Spinal cord (tissue), 10 donors: Measurements from ENCODE around the gene RS1. TPM values are rescaled to one million over a fixed set of nuclear protein-coding genes. Genes with fewer than 3 reads are reported as not detected.
A peak's percentile ranks its signal among the peaks of the same experiment; 100 is the strongest.

Experiments used
- DNase-seq, 6 donors: peaks; one replicate each; pipeline versions ENCODE4 v3.0.0 to v3.0.0-alpha.2; 2013 to 2015; ENCODE audit warnings: low spot score in 6 of 6, low read depth in 4 of 6
- H3K27ac ChIP-seq: one replicate; pipeline ENCODE4 v1.5.1; 2013; ENCODE audit warnings: low read depth, low read length, control low read depth
- H3K27me3 ChIP-seq: one replicate; pipeline ENCODE4 v1.6.1; 2013; ENCODE audit warnings: low read length; ENCODE audit not compliant: control insufficient read depth, insufficient read depth
- H3K36me3 ChIP-seq: one replicate; pipeline ENCODE4 v1.6.1; 2013; ENCODE audit warnings: low read length; ENCODE audit not compliant: control insufficient read depth, insufficient read depth
- H3K4me1 ChIP-seq: one replicate; pipeline ENCODE4 v1.6.1; 2013; ENCODE audit warnings: low read length; ENCODE audit not compliant: control insufficient read depth, insufficient read depth
- H3K4me3 ChIP-seq: one replicate; pipeline ENCODE4 v1.5.1; 2013; ENCODE audit warnings: low read depth, low read length, control low read depth
- H3K9me3 ChIP-seq: one replicate; pipeline ENCODE4 v1.6.1; 2013; ENCODE audit warnings: low read length; ENCODE audit not compliant: control insufficient read depth, insufficient read depth
- WGBS: methylation state at CpG from one replicate; pipeline ENCODE4 v1.1.5; 2013; ENCODE audit warnings: missing lambda C conversion rate; ENCODE audit not compliant: insufficient coverage; 5-methylcytosine and 5-hydroxymethylcytosine counted together
- polyA plus RNA-seq, 2 donors: library from polyadenylated mRNA; unstranded; fragments of 120-200 nt; gene quantifications; one replicate each; pipeline ENCODE4 v1.2.1, GENCODE V29; 2013; ENCODE audit not compliant: insufficient read length in 2 of 2
- total RNA-seq, 2 donors: library from RNA; depleted of rRNA in 1 of 2; stranded (reverse); fragments of 120-200 nt in 1 of 2; fragments of >200 nt in 1 of 2; gene quantifications; one replicate each; pipeline versions ENCODE4 v1.2.3 to v1.2.4, GENCODE V29; 2013 to 2014
- donor health status: healthy.

The RS1 gene
- total and polyA plus RNA-seq, 4 donors, result 0.06 to 0.41 (median 0.33) TPM; not detected in 1

DNA sequence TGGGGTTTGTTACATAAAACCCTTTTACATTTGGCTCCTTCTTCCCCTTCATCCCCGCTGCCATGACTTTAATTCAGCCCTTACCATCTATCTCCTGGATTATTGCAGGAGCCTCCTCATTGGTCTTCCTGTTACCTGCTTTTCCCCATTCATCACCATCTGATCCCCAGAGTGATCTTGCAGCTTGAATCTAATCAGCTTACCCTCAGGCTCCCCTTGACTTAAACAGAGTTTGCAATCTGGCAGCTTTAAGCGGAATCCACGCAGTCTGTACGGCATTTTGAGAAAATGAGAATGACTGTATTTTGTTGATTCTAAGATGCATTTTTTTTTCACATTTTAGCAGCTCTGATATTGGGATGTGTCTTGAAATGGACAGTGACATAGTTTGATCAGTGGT lies 20.6 kb upstream of the RS1 start:
- H3K4me1 ChIP-seq, result no peaks in the 10 kb centered on the region
- no peaks in the 10 kb centered on the region for H3K36me3 ChIP-seq
- no peaks in the 10 kb centered on the region for H3K9me3 ChIP-seq
- WGBS, result 67% methylated on average over 1 of the region's 4 CpGs
- DNase-seq, result peak in 1 of 6 donors; percentile 37
- H3K27ac ChIP-seq, result no peak overlapping the region
- H3K4me3 ChIP-seq, result no peak overlapping the region
- no peaks in the 10 kb centered on the region for H3K27me3 ChIP-seq

DNA sequence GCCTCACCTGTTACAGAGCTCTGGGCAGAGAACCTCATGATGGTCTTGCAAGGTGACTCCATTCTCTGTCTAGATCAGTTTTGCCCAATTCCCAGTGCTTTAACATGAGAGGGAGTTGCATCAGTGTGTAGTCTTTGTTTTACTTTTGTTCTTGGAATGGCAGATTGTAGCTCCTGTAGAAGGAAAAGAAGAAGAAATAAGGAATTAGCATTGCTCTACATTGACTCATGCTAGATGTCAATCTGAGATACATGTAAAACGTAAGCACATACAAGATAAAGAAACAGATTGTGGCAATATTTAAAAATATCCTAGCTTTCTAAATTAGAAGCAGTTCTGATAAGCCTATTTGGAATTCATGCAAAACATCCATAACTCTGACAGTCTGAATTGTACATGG lies 19.5 kb upstream of the RS1 start:
- Histone ChIP-seq H3K4me1 (no peaks in the 10 kb centered on the region), H3K36me3 (no peaks in the 10 kb centered on the region), H3K4me3 (no peak overlapping the region), H3K27ac (no peak overlapping the region), H3K9me3 (no peaks in the 10 kb centered on the region), H3K27me3 (no peaks in the 10 kb centered on the region)
- WGBS, result no CpG with 5 or more reads among the region's 1 CpG
- DNase-seq, result no peak

DNA sequence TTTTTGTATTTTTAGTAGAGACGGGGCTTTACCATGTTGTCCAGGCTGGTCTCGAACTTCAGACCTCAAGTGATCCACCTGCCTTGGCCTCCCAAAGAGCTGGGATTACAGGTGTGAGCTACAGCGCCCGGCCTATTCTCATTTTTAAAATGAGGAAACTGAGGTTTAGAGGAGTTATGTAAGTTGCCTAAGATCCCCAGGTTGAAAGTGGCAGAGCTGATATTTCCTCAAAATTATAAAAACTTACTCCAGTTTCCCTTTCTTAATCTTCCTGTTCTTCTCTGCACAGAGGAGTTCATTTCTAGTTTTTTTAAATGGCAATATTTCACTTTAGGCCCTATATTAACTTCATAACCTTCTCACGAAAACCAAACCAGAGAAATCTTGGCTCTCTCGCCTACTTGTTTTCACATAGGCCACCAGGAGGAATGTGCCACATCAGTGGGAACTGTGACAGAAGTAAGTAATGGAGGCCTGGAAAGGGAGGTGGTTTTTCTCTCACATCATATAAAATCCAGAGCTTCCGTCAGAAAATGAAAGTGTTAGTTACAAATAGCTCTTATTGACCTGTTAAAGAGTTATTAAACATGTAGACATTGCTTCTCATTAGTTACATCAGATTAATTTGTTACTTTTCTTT lies 16.1 kb upstream of the RS1 start:
- 100% methylated on average over 1 of the region's 7 CpGs for WGBS
- no peaks in the 10 kb centered on the region for H3K27me3 ChIP-seq

DNA sequence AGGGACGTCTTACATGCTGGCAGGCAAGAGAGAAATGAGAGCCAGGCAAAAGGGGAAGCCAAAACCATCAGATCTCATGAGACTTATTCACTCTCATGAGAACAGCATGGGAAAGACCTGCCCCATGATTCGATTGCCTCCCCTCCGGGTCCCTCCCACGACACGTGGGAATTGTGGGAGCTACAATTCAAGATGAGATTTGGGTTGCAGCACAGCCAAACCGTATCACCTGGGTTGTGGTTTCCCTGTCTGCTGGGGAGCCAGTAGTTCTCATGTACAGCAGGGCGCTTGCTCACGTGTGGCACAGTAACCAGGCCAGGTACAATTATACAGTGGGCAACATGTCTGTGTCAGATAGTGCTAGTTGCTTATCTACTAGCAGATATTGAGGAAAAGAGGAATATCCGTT lies 11.1 kb upstream of the RS1 start:
- no peaks in the 10 kb centered on the region for H3K9me3 ChIP-seq
- whole genome bisulfite sequencing, result 81% methylated on average over 8 of the region's 9 CpGs
- DNase-seq, result no peak
- no peaks in the 10 kb centered on the region for H3K27me3 ChIP-seq
- no peak overlapping the region for H3K27ac ChIP-seq
- H3K4me3 ChIP-seq, result no peak overlapping the region
- no peaks in the 10 kb centered on the region for H3K4me1 ChIP-seq
- no peaks in the 10 kb centered on the region for H3K36me3 ChIP-seq

More for the DNA sequence above, 16.1 kb upstream of the RS1 start:
- Histone ChIP-seq H3K36me3 (no peaks in the 10 kb centered on the region), H3K4me1 (no peaks in the 10 kb centered on the region), H3K4me3 (no peak overlapping the region), H3K27ac (no peak overlapping the region), H3K9me3 (no peaks in the 10 kb centered on the region)
- no peak for DNase-seq

DNA sequence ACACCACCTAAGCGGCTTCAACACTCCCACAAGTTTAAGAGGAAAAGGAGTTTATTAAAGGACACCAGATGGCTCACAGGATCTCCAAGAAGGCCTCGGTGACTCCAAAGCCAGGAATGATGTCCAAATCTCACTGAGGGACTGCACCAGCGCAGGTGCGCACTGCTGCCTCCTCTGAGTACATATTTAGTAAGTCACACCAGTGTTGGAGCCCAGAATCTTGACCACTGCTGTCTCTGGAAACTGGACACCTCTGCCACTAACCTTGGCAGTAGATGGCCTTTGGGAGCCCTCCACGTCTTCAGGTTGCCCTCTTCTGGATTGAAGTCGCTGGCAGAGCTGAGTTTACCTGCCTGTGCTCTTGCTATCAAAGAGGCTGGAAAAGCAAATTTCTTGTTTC lies 10.1 kb upstream of the RS1 start:
- DNase-seq, result no peak
- H3K4me1 ChIP-seq, result no peaks in the 10 kb centered on the region
- no peak overlapping the region for H3K4me3 ChIP-seq
- no peaks in the 10 kb centered on the region for H3K36me3 ChIP-seq
- no peak overlapping the region for H3K27ac ChIP-seq
- no peaks in the 10 kb centered on the region for H3K27me3 ChIP-seq
- 87% methylated on average over 6 of the region's 6 CpGs for WGBS
- no peaks in the 10 kb centered on the region for H3K9me3 ChIP-seq

DNA sequence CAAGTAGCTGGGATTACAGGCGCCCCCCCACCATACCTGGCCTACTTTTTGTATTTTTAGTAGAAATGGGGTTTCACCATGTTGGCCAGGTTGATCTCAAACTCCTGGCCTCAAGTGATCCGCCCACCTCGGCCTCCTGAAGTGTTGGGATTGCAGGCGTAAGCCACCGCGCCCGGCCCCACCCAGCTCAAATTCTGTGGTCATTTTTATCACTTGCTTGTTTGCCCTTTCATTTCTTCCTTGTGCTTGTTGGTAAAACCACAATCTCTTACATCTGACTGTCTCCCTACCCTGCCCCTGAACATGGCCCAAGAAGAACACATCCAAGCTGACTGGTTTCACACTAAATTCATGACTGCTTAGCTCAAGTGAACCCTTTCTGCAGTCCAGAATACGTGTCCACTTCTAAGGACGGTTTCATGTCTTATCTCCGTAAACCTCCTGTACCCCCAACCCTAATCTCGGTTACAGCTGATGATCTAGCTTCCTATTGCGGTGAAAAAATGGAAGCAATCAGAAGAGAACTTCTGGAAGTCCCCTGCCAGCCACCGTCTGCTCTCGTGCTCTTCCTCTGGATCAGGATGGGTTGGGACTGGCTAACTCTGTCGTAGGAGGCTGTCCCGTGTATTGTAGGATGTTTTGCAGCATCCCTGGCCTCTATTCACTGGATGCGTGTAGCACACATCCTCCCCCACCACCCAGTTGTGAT lies 5.4 kb upstream of the RS1 start:
- no peaks in the 10 kb centered on the region for H3K27me3 ChIP-seq
- WGBS, result 77% methylated on average over 14 of the region's 17 CpGs

DNA sequence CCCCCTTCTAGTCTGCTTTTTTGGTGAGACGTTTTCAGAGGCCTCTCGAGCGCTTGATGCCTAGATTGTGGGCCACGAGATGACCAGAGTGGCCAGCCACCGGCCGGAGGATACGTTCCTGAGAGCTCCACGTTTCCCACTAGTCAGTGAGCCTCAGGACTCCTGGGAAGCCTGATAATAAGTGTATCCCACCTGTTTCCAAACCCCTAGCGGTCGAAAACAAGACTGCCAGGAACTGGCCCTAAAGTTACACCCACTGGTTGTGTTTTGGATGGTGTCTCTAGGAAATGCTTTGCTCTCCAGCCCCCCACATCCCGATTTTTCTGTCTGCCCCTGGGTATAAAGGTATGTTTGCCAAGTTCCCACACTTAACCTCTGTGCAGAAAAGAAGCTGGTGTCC lies 4.6 kb upstream of the RS1 start:
- no peak overlapping the region for H3K4me3 ChIP-seq
- no peaks in the 10 kb centered on the region for H3K36me3 ChIP-seq
- H3K4me1 ChIP-seq, result peaks cover 4% of the 10 kb centered on the region
- 59% methylated on average over 8 of the region's 11 CpGs for WGBS
- H3K27me3 ChIP-seq, result no peaks in the 10 kb centered on the region
- no peaks in the 10 kb centered on the region for H3K9me3 ChIP-seq
- DNase-seq, result no peak
- no peak overlapping the region for H3K27ac ChIP-seq

More for the DNA sequence above, 5.4 kb upstream of the RS1 start:
- H3K4me1 ChIP-seq, result peaks cover 4% of the 10 kb centered on the region
- H3K27ac ChIP-seq, result no peak overlapping the region
- H3K36me3 ChIP-seq, result no peaks in the 10 kb centered on the region
- H3K4me3 ChIP-seq, result no peak overlapping the region
- DNase-seq, result no peak
- H3K9me3 ChIP-seq, result no peaks in the 10 kb centered on the region

DNA sequence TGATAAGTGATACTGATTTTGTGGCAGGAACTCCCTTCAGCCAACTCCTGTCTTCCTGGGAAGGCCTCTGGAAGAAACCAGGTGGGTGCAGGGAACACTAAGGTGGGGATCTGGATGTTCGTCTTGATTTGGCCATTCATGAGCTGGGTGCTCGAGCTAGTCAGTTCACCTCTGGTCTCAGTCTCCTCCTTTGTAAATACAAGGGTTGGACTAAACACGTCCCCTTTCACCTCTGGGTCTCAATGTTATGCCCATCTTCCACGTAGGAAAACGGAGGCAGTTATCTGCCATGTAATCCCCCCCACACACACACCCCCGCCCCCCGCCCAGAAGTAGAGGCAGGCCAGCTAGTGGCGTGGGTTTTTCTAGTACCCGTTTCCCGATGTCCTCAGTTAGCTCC lies 4.1 kb upstream of the RS1 start:
- WGBS, result 52% methylated on average over 5 of the region's 10 CpGs
- no peaks in the 10 kb centered on the region for H3K27me3 ChIP-seq
- no peak overlapping the region for H3K4me3 ChIP-seq
- no peaks in the 10 kb centered on the region for H3K36me3 ChIP-seq
- no peak overlapping the region for H3K27ac ChIP-seq
- DNase-seq, result no peak
- H3K9me3 ChIP-seq, result no peaks in the 10 kb centered on the region
- H3K4me1 ChIP-seq, result peaks cover 4% of the 10 kb centered on the region

DNA sequence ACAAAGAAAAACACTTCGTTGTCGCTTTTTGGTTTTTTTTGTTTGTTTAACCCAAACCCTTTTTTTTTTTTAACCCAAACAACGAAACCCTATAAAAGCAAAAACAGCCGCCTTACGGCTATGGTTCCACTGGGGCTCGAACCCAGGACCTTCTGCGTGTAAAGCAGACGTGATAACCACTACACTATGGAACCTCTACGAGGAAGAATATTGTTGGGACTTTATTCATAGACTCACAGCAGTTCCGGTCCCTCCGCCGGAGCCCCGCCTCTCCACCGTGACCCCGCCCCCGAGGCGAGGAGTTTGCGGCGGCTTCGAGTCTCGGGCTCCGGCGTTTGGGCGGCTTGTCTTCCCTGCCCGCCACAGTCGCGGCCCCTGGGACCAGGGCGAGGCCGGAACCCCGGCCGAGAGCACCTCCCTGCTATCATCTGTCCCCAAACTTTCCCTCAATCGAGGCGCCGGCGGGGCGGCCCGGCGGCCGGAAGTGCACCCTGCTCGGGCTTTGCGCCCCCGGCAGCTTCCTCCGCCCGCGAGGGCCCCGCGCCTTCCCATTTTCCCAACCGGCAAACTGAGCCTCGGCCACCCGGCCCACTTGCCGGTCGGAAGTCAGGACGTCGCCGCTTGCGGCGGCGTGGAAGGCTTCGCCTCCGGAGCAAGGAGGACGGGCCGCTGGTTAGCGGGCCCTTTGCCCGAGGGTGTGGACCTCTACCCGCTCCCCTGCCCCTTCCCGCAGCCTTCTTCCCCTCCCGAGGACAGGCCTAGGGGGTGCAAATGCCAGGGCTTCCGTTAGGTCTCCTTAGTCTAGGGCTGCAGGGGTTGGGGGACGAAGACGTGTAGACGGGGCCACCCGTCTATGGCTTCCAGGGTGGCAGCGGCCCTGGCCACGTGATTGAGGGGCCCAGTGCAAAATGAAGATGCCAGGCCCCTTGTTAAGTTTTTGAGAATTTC lies 3.2 kb upstream of the RS1 start:
- peak; percentile 62 to 95 (median 70) for DNase-seq
- H3K36me3 ChIP-seq, result no peaks in the 10 kb centered on the region
- no peaks in the 10 kb centered on the region for H3K9me3 ChIP-seq
- H3K4me1 ChIP-seq, result peaks cover 4% of the 10 kb centered on the region
- 12% methylated on average over 69 of the region's 74 CpGs for WGBS
- H3K27ac ChIP-seq, result peak overlapping the region; percentile 38
- H3K27me3 ChIP-seq, result no peaks in the 10 kb centered on the region
- peak overlapping the region; percentile 65 for H3K4me3 ChIP-seq
